ENCODE data around the gene CDCA7.

DNA sequence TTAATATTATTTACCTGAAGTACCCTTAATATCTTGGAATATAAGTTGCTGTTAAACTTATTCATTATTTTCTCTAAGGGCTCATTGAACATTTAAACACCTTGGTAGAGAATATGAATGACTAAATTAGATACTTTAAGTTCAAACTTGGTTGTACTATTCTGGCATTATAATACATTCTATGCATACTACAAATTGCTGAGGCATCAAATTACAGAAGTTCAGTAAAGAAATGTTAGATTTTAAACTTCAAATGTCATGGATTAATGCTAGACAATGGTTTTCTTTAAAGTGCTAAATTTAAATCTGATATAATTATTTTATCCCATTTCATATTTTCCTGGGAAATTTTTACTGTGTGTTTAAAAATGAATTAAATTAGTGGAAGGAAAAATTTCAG lies 63.1 kb downstream of the CDCA7 start:
- TF ChIP-seq, protein P1, sequence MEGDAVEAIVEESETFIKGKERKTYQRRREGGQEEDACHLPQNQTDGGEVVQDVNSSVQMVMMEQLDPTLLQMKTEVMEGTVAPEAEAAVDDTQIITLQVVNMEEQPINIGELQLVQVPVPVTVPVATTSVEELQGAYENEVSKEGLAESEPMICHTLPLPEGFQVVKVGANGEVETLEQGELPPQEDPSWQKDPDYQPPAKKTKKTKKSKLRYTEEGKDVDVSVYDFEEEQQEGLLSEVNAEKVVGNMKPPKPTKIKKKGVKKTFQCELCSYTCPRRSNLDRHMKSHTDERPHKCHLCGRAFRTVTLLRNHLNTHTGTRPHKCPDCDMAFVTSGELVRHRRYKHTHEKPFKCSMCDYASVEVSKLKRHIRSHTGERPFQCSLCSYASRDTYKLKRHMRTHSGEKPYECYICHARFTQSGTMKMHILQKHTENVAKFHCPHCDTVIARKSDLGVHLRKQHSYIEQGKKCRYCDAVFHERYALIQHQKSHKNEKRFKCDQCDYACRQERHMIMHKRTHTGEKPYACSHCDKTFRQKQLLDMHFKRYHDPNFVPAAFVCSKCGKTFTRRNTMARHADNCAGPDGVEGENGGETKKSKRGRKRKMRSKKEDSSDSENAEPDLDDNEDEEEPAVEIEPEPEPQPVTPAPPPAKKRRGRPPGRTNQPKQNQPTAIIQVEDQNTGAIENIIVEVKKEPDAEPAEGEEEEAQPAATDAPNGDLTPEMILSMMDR (IDR thresholded peaks at IDR 0.05; ENCODE audit: low read length): no peak
- no peak for TF ChIP-seq EZH2 (optimal IDR thresholded peaks at IDR 0.05; ENCODE audit: low read depth, low read length)

Measured in MM.1S (cell line).